ENCODE measurements around the gene AATK. TPM values are rescaled to one million over a fixed set of nuclear protein-coding genes. Genes with fewer than 3 reads are reported as not detected.

Gene AATK
- polyA plus RNA-seq, 2 of the 4 experiments (the other 2 are of a cell fraction) = 0.26 to 0.37 TPM

- TF ChIP-seq USF2 (IDR thresholded peaks at IDR 0.05) (no peak), RNF2 (IDR thresholded peaks at IDR 0.05; ENCODE audit: borderline replicate concordance, low read depth) (no peak), NR3C1 (IDR thresholded peaks at IDR 0.05) (no peak)
These were observed 41.9 kb upstream of the AATK start (continued) for GRCh38 chr17:81207610-81208581.

GRCh38 chr17:81206657-81207056, 40.6 kb upstream of the AATK start:
- POLR2A ChIA-PET = no interaction called here
- CTCF ChIA-PET = interaction anchor here (1.5 to 13.7 kb wide), 6 partner anchors 11 to 183 kb away, joined by 3 to 175 read pairs (median 7); no protein-coding TSS in a partner anchor
- no peak for FAIRE-seq

More at GRCh38 chr17:81206657-81207056, 40.6 kb upstream of the AATK start:
- ATAC-seq = 0 out of 6 replicates have a peak, but pooled peaks of 1 of the 2 experiments have one; percentile 11
- Histone ChIP-seq H3K4me3 (no peak overlapping the region), H3K9me3 (no peaks in the 10 kb centered on the region), H3K4me1 (no peaks in the 10 kb centered on the region), H3K4me2 (no peak overlapping the region), H3K27ac (no peak overlapping the region)
- no peak for TF ChIP-seq CBX8 (IDR thresholded peaks at IDR 0.05)
- TF ChIP-seq HEYL (CRISPR knock-in tag; IDR thresholded peaks at IDR 0.05) = no peak
- no peak for TF ChIP-seq FOSL2 (IDR thresholded peaks at IDR 0.05)
- no peak for TF ChIP-seq FOSL2 (CRISPR knock-in tag; IDR thresholded peaks at IDR 0.05)
- no peak for TF ChIP-seq HOXA7 (CRISPR knock-in tag; IDR thresholded peaks at IDR 0.05)
- TF ChIP-seq REST (IDR thresholded peaks at IDR 0.05) = no peak
- no peak for TF ChIP-seq POLR2AphosphoS2 (conservative IDR thresholded peaks at IDR 0.05; ENCODE audit: low read length)
- no peak for TF ChIP-seq EP300 (IDR thresholded peaks at IDR 0.05)
- TF ChIP-seq HES2 (IDR thresholded peaks at IDR 0.05) = no peak
- TF ChIP-seq CTCF (IDR thresholded peaks at IDR 0.05) = no peak
- TF ChIP-seq NPAS2 (CRISPR knock-in tag; IDR thresholded peaks at IDR 0.05; ENCODE audit: borderline replicate concordance) = no peak
- TF ChIP-seq NFE2L2 (conservative IDR thresholded peaks at IDR 0.05; ENCODE audit: low read length) = no peak
- no peak for TF ChIP-seq ATOH8 (CRISPR knock-in tag; IDR thresholded peaks at IDR 0.05; ENCODE audit: low read depth)
- no peak for TF ChIP-seq PBX3 (IDR thresholded peaks at IDR 0.05)
- TF ChIP-seq HMGXB4 (CRISPR knock-in tag; IDR thresholded peaks at IDR 0.05; ENCODE audit: borderline replicate concordance) = no peak
- no peak for TF ChIP-seq CHD2 (IDR thresholded peaks at IDR 0.05; ENCODE audit: low read length, partially characterized antibody)
- TF ChIP-seq CHD4 (IDR thresholded peaks at IDR 0.05; ENCODE audit: borderline replicate concordance) = no peak
- no peak for TF ChIP-seq USF2 (IDR thresholded peaks at IDR 0.05)
- TF ChIP-seq ESRRA (IDR thresholded peaks at IDR 0.05; ENCODE audit: borderline replicate concordance, low read length) = no peak
- TF ChIP-seq POLR2A (IDR thresholded peaks at IDR 0.05; ENCODE audit: low read length) = no peak
- TF ChIP-seq HOXB5 (CRISPR knock-in tag; IDR thresholded peaks at IDR 0.05) = no peak
- no peak for DNase-seq (ENCODE audit: low read depth in 1 of 2, low spot score in 1 of 2)
- 90% methylated on average over 12 of the region's 12 CpGs for WGBS (ENCODE audit: missing lambda C conversion rate)

Data from A549 (cell line).